HG03354 (cell line): ENCODE measurements around the gene PAX6.
"Not testable (repeated sequence)": the region's sequence is repeated elsewhere in the genome, so short reads cannot be mapped to it uniquely, and the experiment has no call there.

Source experiments
- ATAC-seq: cut with Tn5 transposase; IDR thresholded peaks from one replicate; pipeline ENCODE4 v1.9.1; 2021; ENCODE audit warnings: mild to moderate bottlenecking; ENCODE audit not compliant: unreplicated experiment, poor library complexity, severe bottlenecking

PAX6 gene

GRCh38 chr11:31780078-31780477 is 31.0 kb downstream of the PAX6 start:
- no peak for ATAC-seq

- no peak for ATAC-seq
Measured at GRCh38 chr11:31779374-31779791, 31.7 kb downstream of the PAX6 start.

- no peak for ATAC-seq
Measured at GRCh38 chr11:31772412-31772811, 38.7 kb downstream of the PAX6 start.

GRCh38 chr11:31770011-31770700 is 41.0 kb downstream of the PAX6 start:
- no peak for ATAC-seq

- no peak for ATAC-seq
Measured at GRCh38 chr11:31768749-31769640, 42.1 kb downstream of the PAX6 start.

- ATAC-seq, result no peak
Measured at GRCh38 chr11:31767685-31768084, 43.4 kb downstream of the PAX6 start.

GRCh38 chr11:31767066-31767465 is 44.1 kb downstream of the PAX6 start:
- ATAC-seq, result no peak

GRCh38 chr11:31764766-31765165 is 46.4 kb downstream of the PAX6 start:
- ATAC-seq, result no peak

- ATAC-seq, result no peak
Measured at GRCh38 chr11:31764261-31764660, 46.9 kb downstream of the PAX6 start.

GRCh38 chr11:31763296-31763695 is 47.8 kb downstream of the PAX6 start:
- no peak for ATAC-seq

GRCh38 chr11:31761636-31762035 is 49.5 kb downstream of the PAX6 start:
- no peak for ATAC-seq

GRCh38 chr11:31757260-31757835 is 53.8 kb downstream of the PAX6 start:
- ATAC-seq, result no peak

GRCh38 chr11:31747581-31747980 is 63.5 kb downstream of the PAX6 start:
- no peak for ATAC-seq

- not testable (repeated sequence) for ATAC-seq
Measured at GRCh38 chr11:31740731-31741368, 70.3 kb downstream of the PAX6 start.

- ATAC-seq, result no peak
Measured at GRCh38 chr11:31740131-31740530, 71.0 kb downstream of the PAX6 start.
